Muscle layer of colon (tissue), 2 donors: ENCODE data around the gene SOX5.

Source experiments
- H3K27ac ChIP-seq: one replicate; pipeline ENCODE4 v1.7.0; 2013; ENCODE audit warnings: low read depth, mild to moderate bottlenecking, low read length, moderate library complexity
- H3K27me3 ChIP-seq, 2 donors: one replicate each; pipeline ENCODE4 v1.7.0; 2013; ENCODE audit warnings: low read length in 2 of 2, mild to moderate bottlenecking in 2 of 2; ENCODE audit not compliant: insufficient read depth in 2 of 2, control insufficient read depth in 1 of 2
- H3K36me3 ChIP-seq: one replicate; pipeline ENCODE4 v1.7.0; 2013; ENCODE audit warnings: mild to moderate bottlenecking, low read length; ENCODE audit not compliant: insufficient read depth
- H3K4me1 ChIP-seq: one replicate; pipeline ENCODE4 v1.7.0; 2013; ENCODE audit warnings: mild to moderate bottlenecking, low read length; ENCODE audit not compliant: insufficient read depth
- H3K4me3 ChIP-seq, 2 donors: one replicate each; pipeline ENCODE4 v1.7.0; 2013; ENCODE audit warnings: low read length in 2 of 2, low read depth in 1 of 2, mild to moderate bottlenecking in 1 of 2, moderate library complexity in 1 of 2
- H3K9ac ChIP-seq: one replicate; pipeline ENCODE4 v1.7.0; 2013; ENCODE audit warnings: low read length
- H3K9me3 ChIP-seq: one replicate; pipeline ENCODE4 v1.7.0; 2013; ENCODE audit warnings: mild to moderate bottlenecking, low read length
- donor health status: abdominal sarcoma.
- donor health status: Adenocarcinoma of cecum.

The SOX5 gene

GRCh38 chr12:23600919-23601318 lies 348.6 kb downstream of the SOX5 start:
- Histone ChIP-seq H3K4me1 (no peaks in the 10 kb centered on the region), H3K27me3 (no peaks in the 10 kb centered on the region), H3K4me3 (no peak overlapping the region), H3K9me3 (peaks cover 10% of the 10 kb centered on the region), H3K27ac (no peak overlapping the region), H3K36me3 (no peaks in the 10 kb centered on the region), H3K9ac (no peak overlapping the region)

- no peak overlapping the region for H3K4me3 ChIP-seq
- H3K27me3 ChIP-seq: no peaks in the 10 kb centered on the region
Measured at GRCh38 chr12:23596568-23596967, 352.9 kb downstream of the SOX5 start.

GRCh38 chr12:23587833-23588559 lies 361.5 kb downstream of the SOX5 start:
- no peaks in the 10 kb centered on the region for H3K4me1 ChIP-seq
- H3K27me3 ChIP-seq: no peaks in the 10 kb centered on the region
- no peak overlapping the region for H3K27ac ChIP-seq
- H3K9me3 ChIP-seq: no peaks in the 10 kb centered on the region
- H3K9ac ChIP-seq: no peak overlapping the region
- no peak overlapping the region for H3K4me3 ChIP-seq
- no peaks in the 10 kb centered on the region for H3K36me3 ChIP-seq

More at GRCh38 chr12:23596568-23596967, 352.9 kb downstream of the SOX5 start:
- Histone ChIP-seq H3K36me3 (no peaks in the 10 kb centered on the region), H3K27ac (no peak overlapping the region), H3K4me1 (no peaks in the 10 kb centered on the region), H3K9ac (no peak overlapping the region), H3K9me3 (peaks cover 8% of the 10 kb centered on the region)

- Histone ChIP-seq H3K4me1 (no peaks in the 10 kb centered on the region), H3K36me3 (no peaks in the 10 kb centered on the region), H3K9ac (no peak overlapping the region), H3K27ac (no peak overlapping the region), H3K27me3 (no peaks in the 10 kb centered on the region), H3K4me3 (no peak overlapping the region), H3K9me3 (no peaks in the 10 kb centered on the region)
Measured at GRCh38 chr12:23585782-23586163, 363.7 kb downstream of the SOX5 start.

- Histone ChIP-seq H3K9me3 (no peaks in the 10 kb centered on the region), H3K4me1 (no peaks in the 10 kb centered on the region)
Measured at GRCh38 chr12:23585156-23585781, 364.2 kb downstream of the SOX5 start.

GRCh38 chr12:23581913-23582312 lies 367.6 kb downstream of the SOX5 start:
- H3K9me3 ChIP-seq: no peaks in the 10 kb centered on the region
- H3K36me3 ChIP-seq: no peaks in the 10 kb centered on the region
- H3K27me3 ChIP-seq: no peaks in the 10 kb centered on the region
- no peaks in the 10 kb centered on the region for H3K4me1 ChIP-seq
- H3K9ac ChIP-seq: no peak overlapping the region
- no peak overlapping the region for H3K27ac ChIP-seq
- H3K4me3 ChIP-seq: no peak overlapping the region

More at GRCh38 chr12:23585156-23585781, 364.2 kb downstream of the SOX5 start:
- Histone ChIP-seq H3K4me3 (no peak overlapping the region), H3K36me3 (no peaks in the 10 kb centered on the region), H3K27me3 (no peaks in the 10 kb centered on the region), H3K9ac (no peak overlapping the region), H3K27ac (no peak overlapping the region)

- Histone ChIP-seq H3K4me1 (no peaks in the 10 kb centered on the region), H3K27me3 (no peaks in the 10 kb centered on the region), H3K36me3 (no peaks in the 10 kb centered on the region), H3K4me3 (no peak overlapping the region), H3K9me3 (no peaks in the 10 kb centered on the region), H3K9ac (no peak overlapping the region), H3K27ac (no peak overlapping the region)
Measured at GRCh38 chr12:23579257-23579656, 370.2 kb downstream of the SOX5 start.

- Histone ChIP-seq H3K27ac (no peak overlapping the region), H3K9me3 (no peaks in the 10 kb centered on the region), H3K36me3 (no peaks in the 10 kb centered on the region), H3K4me3 (no peak overlapping the region), H3K9ac (no peak overlapping the region), H3K4me1 (no peaks in the 10 kb centered on the region), H3K27me3 (no peaks in the 10 kb centered on the region)
Measured at GRCh38 chr12:23576372-23576771, 373.1 kb downstream of the SOX5 start.

- Histone ChIP-seq H3K9ac (no peak overlapping the region), H3K27me3 (no peaks in the 10 kb centered on the region), H3K4me3 (no peak overlapping the region), H3K9me3 (no peaks in the 10 kb centered on the region), H3K4me1 (peaks cover 16% of the 10 kb centered on the region), H3K36me3 (no peaks in the 10 kb centered on the region), H3K27ac (no peak overlapping the region)
Measured at GRCh38 chr12:23569356-23569755, 380.1 kb downstream of the SOX5 start.

- H3K9me3 ChIP-seq: no peaks in the 10 kb centered on the region
- no peaks in the 10 kb centered on the region for H3K27me3 ChIP-seq
- H3K4me1 ChIP-seq: peaks cover 18% of the 10 kb centered on the region
- no peak overlapping the region for H3K27ac ChIP-seq
- no peak overlapping the region for H3K4me3 ChIP-seq
- H3K9ac ChIP-seq: no peak overlapping the region
- no peaks in the 10 kb centered on the region for H3K36me3 ChIP-seq
Measured at GRCh38 chr12:23566133-23566532, 383.3 kb downstream of the SOX5 start.

GRCh38 chr12:23564451-23565152 lies 384.9 kb downstream of the SOX5 start:
- no peak overlapping the region for H3K9ac ChIP-seq
- H3K27me3 ChIP-seq: no peaks in the 10 kb centered on the region
- no peaks in the 10 kb centered on the region for H3K36me3 ChIP-seq
- peak overlapping the region in 1 of 2 donors; percentile 12 for H3K4me3 ChIP-seq
- no peak overlapping the region for H3K27ac ChIP-seq
- no peaks in the 10 kb centered on the region for H3K9me3 ChIP-seq
- H3K4me1 ChIP-seq: peaks cover 18% of the 10 kb centered on the region
